HG02938 (cell line): ENCODE data around the gene GPX8.

Source experiments
- ATAC-seq: cut with Tn5 transposase; IDR thresholded peaks from one replicate; pipeline ENCODE4 v1.9.1; 2021; ENCODE audit warnings: mild to moderate bottlenecking, moderate library complexity; ENCODE audit not compliant: unreplicated experiment

GPX8 gene, protein sequence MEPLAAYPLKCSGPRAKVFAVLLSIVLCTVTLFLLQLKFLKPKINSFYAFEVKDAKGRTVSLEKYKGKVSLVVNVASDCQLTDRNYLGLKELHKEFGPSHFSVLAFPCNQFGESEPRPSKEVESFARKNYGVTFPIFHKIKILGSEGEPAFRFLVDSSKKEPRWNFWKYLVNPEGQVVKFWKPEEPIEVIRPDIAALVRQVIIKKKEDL

DNA sequence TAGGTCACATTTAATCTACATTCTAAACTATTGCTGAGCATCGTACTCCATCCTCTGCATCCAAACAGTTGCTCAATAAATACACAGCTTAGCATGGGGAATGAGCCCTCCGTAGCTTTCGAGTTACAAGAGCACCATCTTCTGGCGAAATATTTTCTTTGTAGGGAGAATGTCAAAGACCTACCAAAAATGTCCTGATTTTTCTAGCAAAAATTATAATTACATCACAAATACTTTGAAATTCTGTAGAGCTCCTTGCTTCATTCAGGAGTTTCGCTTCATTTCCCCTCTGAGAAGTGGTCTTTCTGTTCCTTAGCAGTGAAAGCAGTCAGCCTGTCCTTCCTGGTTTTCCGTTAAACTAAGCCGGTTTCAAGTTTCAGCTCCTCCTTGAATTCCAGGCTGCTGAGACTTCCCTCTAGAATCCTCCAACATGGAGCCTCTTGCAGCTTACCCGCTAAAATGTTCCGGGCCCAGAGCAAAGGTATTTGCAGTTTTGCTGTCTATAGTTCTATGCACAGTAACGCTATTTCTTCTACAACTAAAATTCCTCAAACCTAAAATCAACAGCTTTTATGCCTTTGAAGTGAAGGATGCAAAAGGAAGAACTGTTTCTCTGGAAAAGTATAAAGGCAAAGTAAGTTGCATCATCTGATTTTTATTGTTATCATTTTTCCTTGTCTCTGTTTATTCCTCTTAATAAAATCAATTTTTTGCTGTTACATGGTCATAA, at the start of gene GPX8:
Gene GPX8, plus strand, starts transcription at position 409 of the 730 bp plus-strand sequence. Its CDS starts 22 bp downstream, at position 431.
- ATAC-seq = no peak

DNA sequence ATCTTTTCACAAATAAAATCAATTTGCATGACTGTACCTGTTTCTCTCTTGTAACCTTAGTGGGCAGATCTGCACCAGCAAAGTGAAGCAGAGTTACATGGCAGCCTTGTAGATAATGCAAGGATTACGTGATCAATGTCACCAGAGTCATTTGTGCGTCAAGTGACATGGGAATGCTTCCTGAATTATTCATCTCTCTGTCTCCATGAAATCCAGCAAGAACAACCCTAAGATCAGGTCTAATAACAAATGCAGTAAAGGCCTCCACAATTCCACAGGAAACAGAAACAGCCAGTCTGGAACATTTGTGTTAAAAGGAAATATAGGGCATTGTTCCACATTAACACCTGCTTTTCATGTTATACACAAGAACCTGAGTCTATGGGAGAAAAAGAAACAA, 49.8 kb upstream of the GPX8 start:
- ATAC-seq = no peak

DNA sequence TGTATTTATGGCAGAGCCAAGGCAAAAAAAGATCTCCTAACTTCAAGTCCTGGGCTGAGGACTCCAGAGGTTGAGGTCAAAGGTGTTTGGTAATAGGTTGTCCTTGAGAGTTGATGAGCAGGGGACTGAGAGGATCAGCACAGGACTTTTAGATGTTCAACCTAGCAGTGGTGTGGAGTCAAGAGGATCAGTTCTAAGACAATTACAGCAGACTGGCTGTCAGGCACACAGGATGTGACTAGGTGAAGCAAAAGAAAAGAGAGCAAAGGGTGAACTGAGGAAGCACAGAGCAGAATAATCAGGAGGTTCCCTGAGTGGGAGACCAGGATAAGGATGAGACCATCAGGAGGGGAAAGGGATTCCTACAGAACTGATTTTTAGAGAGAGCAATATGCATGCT, 46.6 kb upstream of the GPX8 start:
- no peak for ATAC-seq

DNA sequence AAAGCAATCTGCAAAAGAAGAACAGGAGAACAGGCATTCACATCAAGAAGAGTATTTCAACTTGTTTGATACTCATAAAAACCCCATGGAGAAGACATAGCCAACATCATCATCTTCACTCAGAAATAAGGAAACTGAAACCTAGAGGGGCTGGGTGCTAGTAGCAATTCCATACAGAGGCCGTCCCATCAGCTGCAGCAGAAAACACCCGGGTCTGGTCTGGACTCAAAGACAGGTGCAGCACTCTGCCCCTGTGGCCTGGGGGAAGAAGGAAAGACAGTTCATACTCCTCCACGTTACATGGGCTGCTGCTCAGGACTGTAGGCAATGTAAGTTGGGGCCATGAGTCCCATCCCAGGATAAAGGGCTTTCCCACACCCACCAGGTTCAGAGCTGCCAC, 45.9 kb upstream of the GPX8 start:
- ATAC-seq = no peak

DNA sequence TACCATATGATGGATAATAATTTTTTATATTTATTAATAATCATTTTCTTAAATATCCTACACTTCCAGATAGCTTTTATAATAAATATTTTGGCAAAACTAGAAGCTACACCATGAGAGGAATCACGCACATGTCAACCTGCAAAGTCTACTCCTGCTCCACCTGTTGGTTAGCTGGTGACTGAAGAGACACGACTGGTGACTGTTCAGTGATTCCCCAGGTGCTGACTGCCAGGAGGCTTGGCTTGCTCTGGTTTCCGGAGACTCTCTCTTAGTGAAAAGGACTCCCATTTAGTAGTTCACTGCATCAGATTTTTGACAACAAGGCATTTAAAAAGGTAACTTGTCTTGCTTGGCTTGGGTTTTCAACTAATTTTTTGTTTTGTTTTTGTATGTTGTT, 36.6 kb upstream of the GPX8 start:
- ATAC-seq = no peak

DNA sequence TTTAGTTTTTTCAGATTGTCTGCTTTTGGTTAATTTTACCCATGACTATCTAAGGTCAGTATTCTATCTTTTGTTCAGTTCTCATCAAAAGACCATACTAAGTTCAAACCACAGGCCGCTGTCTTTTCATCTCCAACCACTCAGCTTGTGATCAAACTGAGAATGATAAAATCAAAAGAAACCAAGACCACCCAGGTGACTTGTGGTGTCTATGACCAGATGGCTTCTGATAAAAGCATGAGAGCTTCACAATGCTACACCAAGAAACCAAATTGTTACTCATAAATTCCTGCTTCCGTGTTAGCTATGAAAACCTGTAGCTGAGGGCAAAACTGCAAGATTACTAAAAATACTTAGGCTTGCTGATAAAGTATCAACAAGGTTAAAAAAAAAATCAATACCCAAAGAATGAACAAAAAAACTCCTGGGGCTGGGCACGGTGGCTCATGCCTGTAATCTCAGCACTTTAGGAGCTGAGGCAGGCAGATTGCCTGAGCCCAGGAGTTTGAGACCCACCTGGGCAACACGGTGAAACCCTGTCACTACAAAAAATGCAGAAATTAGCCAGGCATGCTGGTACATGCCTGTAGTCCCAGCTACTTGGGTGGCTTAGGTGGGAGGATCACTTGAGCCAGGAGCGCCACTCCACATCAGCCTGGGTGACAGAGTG, 25.8 kb upstream of the GPX8 start:
- ATAC-seq = no peak

DNA sequence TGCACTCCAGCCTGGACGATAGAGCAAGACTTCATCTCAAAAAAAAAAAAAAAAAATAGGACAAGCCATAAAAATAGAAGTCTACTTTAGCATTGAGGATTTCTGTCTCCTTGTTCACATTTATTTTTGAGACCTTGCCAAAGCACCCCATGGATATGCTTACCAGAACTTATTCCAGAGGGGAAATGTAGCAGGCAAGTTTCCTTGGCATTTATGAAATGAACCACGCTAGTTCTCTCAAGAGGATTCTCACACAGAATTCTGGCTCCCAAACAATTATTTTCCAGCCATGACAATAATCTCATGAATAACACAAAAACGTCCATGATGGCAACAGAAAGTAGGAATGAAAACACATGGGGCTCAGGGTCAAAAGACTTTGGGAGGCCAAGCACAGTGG, 23.4 kb upstream of the GPX8 start:
- no peak for ATAC-seq

DNA sequence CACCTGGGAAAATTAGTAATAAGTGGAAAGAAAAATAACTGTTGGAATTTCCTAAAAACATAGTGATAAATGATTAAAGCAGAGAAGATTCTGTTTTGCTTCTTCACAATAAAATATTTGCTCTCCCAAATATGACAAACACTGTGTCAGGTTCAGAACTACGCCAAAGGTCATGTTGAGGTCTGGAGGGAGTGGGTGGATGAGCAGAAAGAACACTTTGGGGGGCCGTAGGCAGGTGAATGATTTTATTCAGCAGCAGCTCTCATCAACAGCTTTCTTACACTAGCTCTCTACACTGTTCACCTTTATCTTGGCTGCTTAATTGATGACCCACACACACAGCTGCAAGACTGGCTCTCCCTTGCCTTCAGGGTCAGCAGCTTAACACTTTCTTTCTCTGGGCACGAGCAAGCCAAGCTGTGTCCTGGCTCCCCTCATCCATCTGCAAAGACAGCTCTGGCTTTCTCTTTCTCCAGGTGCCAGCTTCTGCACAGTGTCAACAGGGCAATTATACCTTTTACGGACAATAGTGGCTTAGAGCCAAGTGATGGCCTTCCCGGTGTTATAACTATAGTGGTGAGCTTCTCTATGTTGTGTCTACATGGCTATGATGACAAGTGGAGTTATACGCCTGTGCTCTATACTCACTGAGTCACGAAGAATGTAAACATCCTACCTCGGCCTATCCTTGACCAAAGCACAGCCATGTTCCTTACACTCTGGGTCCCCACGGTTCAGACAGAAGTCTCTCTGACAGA, 18.9 kb upstream of the GPX8 start:
- no peak for ATAC-seq

DNA sequence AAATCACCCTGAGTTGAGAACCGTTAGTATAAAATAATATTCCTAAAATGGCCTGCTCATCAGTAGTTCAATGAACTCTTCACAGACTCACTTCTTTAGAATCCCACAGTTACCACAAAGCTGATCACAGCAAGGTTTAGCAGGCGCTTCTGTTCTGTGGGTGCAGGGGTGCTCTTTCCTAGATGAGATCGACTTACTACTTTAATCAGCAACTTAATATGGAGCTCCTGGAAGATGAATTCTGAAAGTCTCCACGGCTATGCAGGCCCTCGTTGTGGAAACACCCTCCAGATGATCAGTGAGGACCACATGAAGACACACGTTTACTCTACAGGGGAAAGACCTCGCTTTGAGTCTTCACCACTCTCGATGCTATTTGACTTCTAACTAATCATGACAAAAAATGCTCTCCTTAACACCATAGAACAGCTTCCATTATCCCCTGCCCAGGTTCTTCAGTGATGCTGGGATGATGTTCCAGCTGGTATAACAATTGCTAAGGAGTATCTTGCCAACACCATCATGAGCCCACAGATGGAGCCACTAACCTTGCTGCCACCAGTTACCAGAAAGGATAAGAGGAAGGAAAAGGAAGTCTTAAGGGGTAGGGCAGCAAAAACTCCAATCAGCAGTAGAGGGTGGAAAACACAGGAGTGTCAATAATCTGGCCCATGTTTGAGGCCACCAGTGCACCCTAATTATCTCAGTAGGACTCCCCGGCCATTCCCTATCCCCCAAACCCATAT, 17.9 kb upstream of the GPX8 start:
- no peak for ATAC-seq

DNA sequence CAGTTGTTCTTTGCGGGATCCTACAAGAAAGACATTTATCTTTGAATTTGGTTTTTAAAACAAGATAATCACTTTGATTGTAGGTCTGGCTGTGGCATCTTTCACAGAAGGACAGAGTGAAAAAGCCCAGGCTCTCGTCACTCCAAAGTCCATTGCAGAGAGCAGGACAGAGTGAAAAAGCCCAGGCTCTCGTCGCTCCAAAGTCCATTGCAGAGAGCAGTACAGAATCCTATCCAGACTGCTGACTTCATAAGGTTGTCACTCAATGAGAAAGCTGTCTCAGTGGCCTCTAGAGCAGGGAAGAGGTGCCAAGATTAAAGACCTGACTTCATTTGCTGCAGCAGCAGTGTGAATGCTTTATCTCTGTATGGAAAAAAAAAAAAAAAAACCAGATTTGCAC, 16.3 kb upstream of the GPX8 start:
- ATAC-seq = no peak

DNA sequence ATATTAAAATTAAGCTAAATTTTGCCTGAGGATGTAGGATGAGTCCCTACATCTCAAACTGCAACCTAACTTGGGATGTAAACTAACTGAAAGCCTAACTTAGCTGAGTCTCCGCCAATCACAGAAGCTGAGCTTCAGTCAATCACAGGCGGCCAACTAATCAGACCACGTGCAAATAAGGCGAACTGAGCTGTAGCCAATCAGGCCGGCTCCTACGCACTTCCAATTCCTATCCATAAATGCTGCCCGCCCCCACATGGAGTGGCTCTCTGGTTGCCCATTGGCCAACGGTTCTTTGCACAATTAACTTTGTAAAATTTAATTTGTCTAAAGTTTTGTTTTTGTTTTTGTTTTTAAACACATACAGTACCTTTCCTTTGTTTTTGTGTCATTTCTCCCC, 13.9 kb upstream of the GPX8 start:
- ATAC-seq = no peak

DNA sequence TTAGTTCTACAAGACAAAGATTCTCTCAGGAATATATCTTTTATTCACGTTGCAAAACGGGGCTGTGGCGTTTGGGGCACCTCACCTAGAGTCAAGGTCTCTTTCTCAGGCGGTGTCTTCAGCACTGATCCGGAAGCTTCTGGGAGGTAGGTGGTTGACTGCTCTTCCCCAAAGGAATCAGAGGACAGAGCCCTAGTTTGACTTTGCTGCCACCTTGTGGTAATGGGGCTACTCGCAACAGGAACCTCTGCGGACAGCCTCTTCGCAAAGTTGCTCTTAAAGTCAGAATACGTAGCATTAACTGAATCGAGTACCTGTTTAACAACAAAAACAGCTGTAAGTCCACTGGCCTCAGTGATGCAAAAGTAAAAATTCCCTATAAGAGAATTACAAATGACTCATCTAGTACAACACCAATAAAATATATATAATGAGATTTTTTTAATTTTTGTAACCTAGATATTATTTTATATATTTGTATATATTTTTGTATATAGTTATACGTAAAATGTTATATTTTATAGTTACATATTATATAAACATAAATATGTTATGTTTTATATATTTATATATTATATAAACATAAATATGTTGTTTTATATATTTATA, 13.3 kb upstream of the GPX8 start:
- peak; percentile 88 for ATAC-seq

DNA sequence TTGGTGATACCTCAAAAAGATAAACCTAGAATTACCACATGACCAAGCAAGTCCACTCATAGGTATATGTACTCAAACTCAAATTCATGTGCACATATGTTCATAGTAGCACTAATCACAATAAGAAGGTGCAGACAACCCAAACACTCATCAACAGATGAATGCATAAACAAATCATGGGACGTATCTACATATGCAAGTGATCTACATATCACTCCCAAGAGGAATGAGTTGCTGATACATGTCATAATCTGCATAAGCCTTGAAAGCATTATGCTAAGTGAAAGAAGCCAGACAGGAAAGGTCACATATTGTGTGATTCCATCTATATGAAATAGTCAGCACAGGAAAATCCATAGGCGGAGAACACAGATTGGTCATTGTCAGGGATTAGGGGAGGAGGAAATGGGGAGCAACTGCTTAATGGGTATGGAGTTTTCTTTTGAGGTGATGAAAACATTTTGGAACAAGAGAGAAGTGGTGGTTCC, 10.6 kb upstream of the GPX8 start:
- ATAC-seq = no peak

DNA sequence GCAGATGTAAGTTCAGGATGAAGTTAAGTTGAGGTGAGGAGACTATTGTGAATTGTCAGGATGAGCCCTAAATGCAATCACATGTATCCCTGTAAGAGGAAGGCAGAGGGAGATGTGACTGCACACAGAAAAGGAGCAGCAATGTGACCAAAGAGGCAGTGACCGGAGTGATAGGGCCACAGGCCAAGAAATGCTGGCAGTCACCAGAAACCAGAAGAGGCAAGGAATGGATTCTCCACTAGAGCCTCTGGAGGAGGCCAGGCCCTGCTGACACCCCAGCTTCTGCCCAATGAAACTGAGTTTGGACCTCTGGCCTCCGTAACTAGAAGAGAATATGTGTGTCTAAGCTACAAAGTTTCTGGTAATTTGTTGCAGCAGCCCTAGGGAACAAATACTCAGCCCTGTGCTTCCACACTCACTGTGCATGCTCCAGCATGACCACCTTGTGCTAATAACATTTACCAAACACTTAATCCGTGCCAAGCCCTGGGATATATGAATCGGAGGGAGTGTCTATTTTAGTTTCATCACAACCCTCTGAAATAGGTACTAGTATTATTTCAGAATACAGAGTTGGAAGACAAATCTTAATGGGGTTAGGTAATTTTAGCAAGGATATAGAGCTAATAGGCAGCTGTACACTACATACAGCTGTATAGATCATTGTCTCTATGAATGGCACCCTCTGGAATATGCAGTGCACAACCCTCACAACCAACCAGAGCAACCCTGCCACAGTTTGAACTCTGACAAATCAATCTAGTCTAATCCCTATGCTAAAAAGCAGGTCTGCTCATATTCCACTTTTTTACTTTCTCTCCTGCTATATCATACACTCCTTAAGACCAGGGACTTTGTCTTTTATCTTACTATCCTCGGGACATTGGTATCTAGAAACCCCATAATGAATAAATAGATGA, 7.8 kb upstream of the GPX8 start:
- ATAC-seq = no peak

DNA sequence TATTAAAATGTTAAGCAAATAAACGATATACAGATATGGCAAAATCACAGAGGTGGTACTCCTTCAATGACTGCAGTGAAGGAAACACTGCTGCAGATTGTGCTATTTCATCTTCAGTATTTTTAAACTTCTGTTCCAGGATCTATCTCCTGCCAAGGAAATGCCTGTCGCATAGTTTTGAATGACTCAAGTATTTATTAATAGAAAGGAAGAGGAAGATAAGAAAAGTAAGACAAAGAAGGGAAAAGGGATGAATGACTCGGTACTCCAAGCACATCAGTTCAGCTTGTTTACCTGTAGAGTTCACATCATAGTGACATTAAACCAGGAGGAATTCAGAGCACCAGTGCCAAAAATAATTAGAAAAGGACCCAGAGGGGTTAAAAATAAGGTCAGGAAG, 5.1 kb upstream of the GPX8 start:
- no peak for ATAC-seq

DNA sequence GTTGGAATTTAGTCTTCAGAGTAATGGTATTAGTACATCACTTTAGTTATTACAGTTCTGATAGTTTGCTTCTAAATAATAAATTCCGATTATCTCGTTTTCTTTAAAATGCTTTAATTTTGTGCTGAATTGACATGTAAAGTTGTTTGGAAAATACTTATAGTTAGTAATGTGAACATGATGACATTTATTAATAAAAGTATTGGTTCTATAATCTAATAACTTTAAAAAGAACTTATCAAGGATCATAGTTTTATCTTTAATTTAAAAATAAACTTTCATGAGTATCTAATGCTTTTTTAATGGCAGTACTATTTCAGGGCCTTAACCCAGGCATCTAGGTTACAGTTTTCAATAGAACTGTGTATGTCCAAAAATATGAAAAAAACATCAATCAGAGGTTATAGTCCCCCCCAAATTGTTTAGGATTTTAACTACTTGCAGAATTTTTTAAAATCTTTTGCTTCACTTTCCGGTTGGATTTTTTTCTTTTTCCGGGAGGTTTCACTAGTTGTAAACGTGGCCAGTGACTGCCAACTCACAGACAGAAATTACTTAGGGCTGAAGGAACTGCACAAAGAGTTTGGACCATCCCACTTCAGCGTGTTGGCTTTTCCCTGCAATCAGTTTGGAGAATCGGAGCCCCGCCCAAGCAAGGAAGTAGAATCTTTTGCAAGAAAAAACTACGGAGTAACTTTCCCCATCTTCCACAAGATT, 680 bp downstream of the GPX8 start:
- no peak for ATAC-seq

DNA sequence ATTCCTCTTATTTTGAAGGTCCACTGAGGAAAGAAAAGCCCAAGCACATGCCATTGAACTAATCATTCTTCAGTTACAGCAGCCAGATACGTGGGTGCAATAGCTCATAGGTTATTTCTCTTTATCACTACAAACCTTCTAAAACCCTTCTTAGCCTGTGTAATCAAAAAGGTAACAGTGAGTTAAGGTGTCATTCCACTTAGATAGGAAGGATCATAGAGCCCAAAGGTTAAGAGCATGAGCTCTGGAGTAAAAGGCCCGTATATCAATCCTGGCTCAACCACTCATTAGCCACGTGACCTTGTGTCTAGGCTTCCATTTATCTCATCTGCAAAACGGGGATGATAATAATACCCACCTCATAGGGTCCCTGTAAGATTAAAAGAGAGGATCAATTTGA, 2.7 kb downstream of the GPX8 start:
- no peak for ATAC-seq

DNA sequence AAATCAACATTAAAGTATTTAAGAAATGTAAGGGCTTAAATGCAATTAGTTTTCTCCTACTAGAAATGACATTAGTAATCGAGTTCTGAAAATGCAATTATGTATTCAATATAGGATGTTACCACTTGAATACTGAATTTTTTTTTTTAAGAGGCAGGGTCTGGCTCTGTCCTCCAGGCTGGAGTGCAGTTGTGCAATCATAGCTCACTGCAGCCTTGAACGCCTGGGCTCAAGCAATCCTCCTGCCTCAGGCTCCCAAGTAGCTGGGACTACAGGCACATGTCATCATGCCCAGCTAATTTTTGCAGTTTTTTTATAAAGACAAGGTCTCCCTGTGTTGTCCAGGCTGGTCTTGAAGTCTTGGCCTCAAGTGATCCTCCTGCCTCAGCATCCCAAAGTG, 11.5 kb downstream of the GPX8 start:
- no peak for ATAC-seq
